SK-MEL-5 (cell line): ENCODE data around the gene HMOX1. TPM values are rescaled to one million over a fixed set of nuclear protein-coding genes. Genes with fewer than 3 reads are reported as not detected.
"Not testable (repeated sequence)": the region's sequence is repeated elsewhere in the genome, so short reads cannot be mapped to it uniquely, and the experiment has no call there.

Experiments
- DNase-seq: peaks from one replicate; pipeline ENCODE4 v3.0.0-alpha.2; 2016; ENCODE audit warnings: low read depth, low spot score
- in situ Hi-C: cut with HindIII; loops from 2 replicates; pipeline ENCODE4 v1.10.0; 2016; ENCODE audit warnings: low sequenced_read_pairs, high pct_unique_total_duplicates, low pct_unique_long_range_greater_than_20kb
- small RNA-seq, 2 experiments: library from RNA; depleted of rRNA; stranded (forward); fragments of <200 nt; gene quantifications; one replicate each; pipeline ENCODE3, GENCODE V24; 2014
- total RNA-seq: library from RNA; depleted of rRNA; stranded (reverse); fragments of >200 nt; shearing (Covaris generic); gene quantifications from 2 replicates; pipeline ENCODE4 v1.2.3, GENCODE V29; 2014; rRNA removed

Gene HMOX1
- total RNA-seq, 1 experiment from 2014 or later: 45.3 TPM

- in situ Hi-C loops, DNase-seq: not testable (repeated sequence)
These were observed 57.9 kb downstream of the HMOX1 start for GRCh38 chr22:35438673-35439364.

GRCh38 chr22:35439365-35439717 lies 58.4 kb downstream of the HMOX1 start:
- in situ Hi-C loops: no loop called here
- no peak for DNase-seq

GRCh38 chr22:35440129-35440528 lies 59.2 kb downstream of the HMOX1 start:
- no peak for DNase-seq
- in situ Hi-C loops: no loop called here

GRCh38 chr22:35441489-35442100 lies 60.7 kb downstream of the HMOX1 start:
- DNase-seq: no peak
- in situ Hi-C loops: no loop called here

- in situ Hi-C loops: no loop called here
- no peak for DNase-seq
These were observed 61.6 kb downstream of the HMOX1 start for GRCh38 chr22:35442471-35442870.

- no peak for DNase-seq
- in situ Hi-C loops: no loop called here
These were observed 62.4 kb downstream of the HMOX1 start for GRCh38 chr22:35443338-35443737.

Small RNA genes lying within 50 kb of the gene (small RNA-seq; reads per million reads assigned to genes)
- 0.10 to 2.7 reads per million in 2 experiments for gene MIR3909
- gene MIR6069: 0 reads per million in 2 experiments

Other genes starting within 250 kb of the HMOX1 start
- 15.1 and 16.9 TPM in 2 replicates for gene HMGXB4, start 123.6 kb upstream of the HMOX1 start, total RNA-seq
- gene TOM1, start 81.2 kb upstream of the HMOX1 start, total RNA-seq: 63.2 and 73.1 TPM in 2 replicates
- gene MCM5, start 19.0 kb downstream of the HMOX1 start, total RNA-seq: 64.2 TPM in 2 replicates
- gene RASD2, start 159.7 kb downstream of the HMOX1 start, total RNA-seq: 0.37 TPM in 2 replicates
- not detected in 2 replicates for gene MB, start 236.2 kb downstream of the HMOX1 start, total RNA-seq